WERI-Rb-1 (cell line): Measurements from ENCODE around the gene AMDHD2.

Source experiments
- DNase-seq: peaks from one replicate; pipeline ENCODE4 v3.0.0-alpha.2; 2020
- H3K27ac ChIP-seq: fragments of 250-450 bp; sonication (Bioruptor Pico); 2 replicates; pipeline ENCODE4 v1.5.1; 2020; ENCODE audit warnings: mild to moderate bottlenecking, moderate library complexity
- H3K27me3 ChIP-seq: fragments of 250-450 bp; sonication (Bioruptor Pico); 2 replicates; pipeline ENCODE4 v1.5.1; 2021; ENCODE audit warnings: mild to moderate bottlenecking, low read depth, moderate library complexity; ENCODE audit not compliant: insufficient read depth, severe bottlenecking
- H3K36me3 ChIP-seq: fragments of 250-450 bp; sonication (Bioruptor Pico); 2 replicates; pipeline ENCODE4 v1.5.1; 2020; ENCODE audit warnings: mild to moderate bottlenecking, moderate library complexity
- H3K4me3 ChIP-seq: 2 replicates; pipeline ENCODE4 v1.5.1; 2011; ENCODE audit warnings: low read depth, mild to moderate bottlenecking, control low read depth, low read length
- H3K9me3 ChIP-seq: fragments of 250-450 bp; sonication (Bioruptor Pico); 2 replicates; pipeline ENCODE4 v1.5.1; 2021; ENCODE audit warnings: mild to moderate bottlenecking, moderate library complexity; ENCODE audit not compliant: severe bottlenecking
- TF ChIP-seq, protein P1 (sequence below): IDR thresholded peaks from 2 replicates; pipeline ENCODE4 v1.5.1; 2011; ENCODE audit warnings: low read depth, mild to moderate bottlenecking, control low read depth, inconsistent platforms, low read length

AMDHD2 gene

GRCh38 chr16:2485811-2486507, 34.2 kb upstream of the AMDHD2 start:
- Histone ChIP-seq H3K36me3 (peaks cover 8% of the 10 kb centered on the region), H3K27me3 (no peaks in the 10 kb centered on the region), H3K9me3 (no peaks in the 10 kb centered on the region), H3K27ac (no peak overlapping the region), H3K4me3 (no peak overlapping the region)
- DNase-seq = no peak
- TF ChIP-seq, protein P1, sequence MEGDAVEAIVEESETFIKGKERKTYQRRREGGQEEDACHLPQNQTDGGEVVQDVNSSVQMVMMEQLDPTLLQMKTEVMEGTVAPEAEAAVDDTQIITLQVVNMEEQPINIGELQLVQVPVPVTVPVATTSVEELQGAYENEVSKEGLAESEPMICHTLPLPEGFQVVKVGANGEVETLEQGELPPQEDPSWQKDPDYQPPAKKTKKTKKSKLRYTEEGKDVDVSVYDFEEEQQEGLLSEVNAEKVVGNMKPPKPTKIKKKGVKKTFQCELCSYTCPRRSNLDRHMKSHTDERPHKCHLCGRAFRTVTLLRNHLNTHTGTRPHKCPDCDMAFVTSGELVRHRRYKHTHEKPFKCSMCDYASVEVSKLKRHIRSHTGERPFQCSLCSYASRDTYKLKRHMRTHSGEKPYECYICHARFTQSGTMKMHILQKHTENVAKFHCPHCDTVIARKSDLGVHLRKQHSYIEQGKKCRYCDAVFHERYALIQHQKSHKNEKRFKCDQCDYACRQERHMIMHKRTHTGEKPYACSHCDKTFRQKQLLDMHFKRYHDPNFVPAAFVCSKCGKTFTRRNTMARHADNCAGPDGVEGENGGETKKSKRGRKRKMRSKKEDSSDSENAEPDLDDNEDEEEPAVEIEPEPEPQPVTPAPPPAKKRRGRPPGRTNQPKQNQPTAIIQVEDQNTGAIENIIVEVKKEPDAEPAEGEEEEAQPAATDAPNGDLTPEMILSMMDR = no peak

GRCh38 chr16:2486645-2487516, 33.3 kb upstream of the AMDHD2 start:
- TF ChIP-seq, protein P1 = no peak
- H3K27ac ChIP-seq = no peak overlapping the region
- no peaks in the 10 kb centered on the region for H3K9me3 ChIP-seq
- no peak overlapping the region for H3K4me3 ChIP-seq
- peaks cover 8% of the 10 kb centered on the region for H3K36me3 ChIP-seq
- no peaks in the 10 kb centered on the region for H3K27me3 ChIP-seq
- DNase-seq = no peak

GRCh38 chr16:2487517-2487842, 32.7 kb upstream of the AMDHD2 start:
- H3K27ac ChIP-seq = no peak overlapping the region
- H3K4me3 ChIP-seq = no peak overlapping the region

GRCh38 chr16:2487903-2488531, 32.2 kb upstream of the AMDHD2 start:
- Histone ChIP-seq H3K27me3 (no peaks in the 10 kb centered on the region), H3K27ac (no peak overlapping the region), H3K9me3 (no peaks in the 10 kb centered on the region), H3K4me3 (no peak overlapping the region), H3K36me3 (peaks cover 8% of the 10 kb centered on the region)
- TF ChIP-seq, protein P1 = no peak
- no peak for DNase-seq

More at GRCh38 chr16:2487517-2487842, 32.7 kb upstream of the AMDHD2 start:
- peaks cover 8% of the 10 kb centered on the region for H3K36me3 ChIP-seq
- H3K9me3 ChIP-seq = no peaks in the 10 kb centered on the region
- DNase-seq = no peak
- TF ChIP-seq, protein P1 = no peak
- no peaks in the 10 kb centered on the region for H3K27me3 ChIP-seq

- Histone ChIP-seq H3K27ac (no peak overlapping the region), H3K36me3 (peaks cover 13% of the 10 kb centered on the region), H3K4me3 (no peak overlapping the region), H3K9me3 (no peaks in the 10 kb centered on the region), H3K27me3 (no peaks in the 10 kb centered on the region)
- TF ChIP-seq, protein P1 = no peak
- DNase-seq = no peak
Measured at GRCh38 chr16:2489581-2489980, 30.6 kb upstream of the AMDHD2 start.
